C4-2B (cell line): ENCODE measurements around the gene ZNF219.

Experiments used
- H3K27ac ChIP-seq: fragments of 450-650 bp; 2 replicates; pipeline ENCODE4 v1.5.1; 2017
- ZFX ChIP-seq: fragments of 450-650 bp; IDR thresholded peaks from 2 replicates; pipeline ENCODE4 v1.6.1; 2017
- TF ChIP-seq, protein P1 (sequence below): fragments of 450-650 bp; conservative IDR thresholded peaks from 2 replicates; pipeline ENCODE4 v1.5.1; 2017; ENCODE audit warnings: mild to moderate bottlenecking

Gene ZNF219

GRCh38 chr14:21106176-21106497 is 7.7 kb upstream of the ZNF219 start:
- no peak overlapping the region for H3K27ac ChIP-seq

DNA sequence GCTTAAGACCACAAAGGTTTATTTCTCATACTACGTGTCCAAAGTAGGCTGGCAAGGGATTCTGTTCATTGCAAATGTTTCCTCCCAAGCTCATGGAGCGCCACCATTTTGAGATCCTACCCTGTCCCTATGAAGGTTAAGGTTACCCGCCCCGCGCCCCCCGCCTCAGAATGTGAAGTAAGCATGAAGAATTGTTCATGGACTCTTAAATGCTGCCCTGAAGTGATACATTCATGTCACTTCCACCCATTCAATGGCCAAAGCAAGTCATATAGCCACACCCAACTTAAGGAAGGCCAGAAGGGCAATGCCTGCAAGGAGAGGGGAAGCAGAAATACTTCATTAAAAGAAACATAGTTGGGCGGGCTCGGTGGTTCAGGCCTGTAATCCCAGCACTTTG is 6.6 kb upstream of the ZNF219 start:
- peak overlapping the region; percentile 90 for H3K27ac ChIP-seq
- TF ChIP-seq, protein P1, sequence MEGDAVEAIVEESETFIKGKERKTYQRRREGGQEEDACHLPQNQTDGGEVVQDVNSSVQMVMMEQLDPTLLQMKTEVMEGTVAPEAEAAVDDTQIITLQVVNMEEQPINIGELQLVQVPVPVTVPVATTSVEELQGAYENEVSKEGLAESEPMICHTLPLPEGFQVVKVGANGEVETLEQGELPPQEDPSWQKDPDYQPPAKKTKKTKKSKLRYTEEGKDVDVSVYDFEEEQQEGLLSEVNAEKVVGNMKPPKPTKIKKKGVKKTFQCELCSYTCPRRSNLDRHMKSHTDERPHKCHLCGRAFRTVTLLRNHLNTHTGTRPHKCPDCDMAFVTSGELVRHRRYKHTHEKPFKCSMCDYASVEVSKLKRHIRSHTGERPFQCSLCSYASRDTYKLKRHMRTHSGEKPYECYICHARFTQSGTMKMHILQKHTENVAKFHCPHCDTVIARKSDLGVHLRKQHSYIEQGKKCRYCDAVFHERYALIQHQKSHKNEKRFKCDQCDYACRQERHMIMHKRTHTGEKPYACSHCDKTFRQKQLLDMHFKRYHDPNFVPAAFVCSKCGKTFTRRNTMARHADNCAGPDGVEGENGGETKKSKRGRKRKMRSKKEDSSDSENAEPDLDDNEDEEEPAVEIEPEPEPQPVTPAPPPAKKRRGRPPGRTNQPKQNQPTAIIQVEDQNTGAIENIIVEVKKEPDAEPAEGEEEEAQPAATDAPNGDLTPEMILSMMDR = no peak
- TF ChIP-seq ZFX = no peak

More at GRCh38 chr14:21106176-21106497, 7.7 kb upstream of the ZNF219 start:
- TF ChIP-seq, protein P1 = no peak
- TF ChIP-seq ZFX = no peak

DNA sequence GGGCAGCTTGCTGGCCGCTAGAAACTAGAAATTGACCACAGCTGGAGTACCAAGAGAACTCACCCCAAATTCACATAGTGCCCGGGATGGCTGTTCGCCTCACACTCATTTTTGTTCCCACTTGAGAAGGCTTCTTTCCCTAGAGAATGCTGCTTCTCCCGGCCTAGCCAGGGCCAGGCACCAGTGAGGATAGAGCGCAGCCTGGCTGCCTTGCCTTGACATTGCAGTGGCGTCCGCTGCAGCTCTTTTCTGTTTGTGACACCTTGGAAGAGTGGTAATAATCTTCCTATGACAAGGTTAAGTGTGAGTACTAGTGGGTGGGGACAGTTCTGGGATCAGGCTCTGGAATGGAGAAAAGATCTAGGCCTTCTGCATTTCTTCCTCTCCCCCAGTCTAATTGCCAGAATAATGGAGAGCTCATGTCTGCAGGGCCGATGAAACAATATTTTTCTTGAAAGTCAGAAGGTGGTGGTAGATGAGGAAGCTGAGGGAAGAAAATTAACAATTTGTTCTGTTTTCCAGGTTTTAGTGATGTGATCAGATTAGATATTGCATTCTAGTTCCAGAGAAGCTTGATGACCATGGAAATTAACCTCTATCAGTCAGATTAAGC is 6.1 kb upstream of the ZNF219 start:
- TF ChIP-seq, protein P1 = peak; percentile 78
- TF ChIP-seq ZFX = no peak; the same call in 1 of the 2 replicates
- H3K27ac ChIP-seq = peak overlapping the region; percentile 90

DNA sequence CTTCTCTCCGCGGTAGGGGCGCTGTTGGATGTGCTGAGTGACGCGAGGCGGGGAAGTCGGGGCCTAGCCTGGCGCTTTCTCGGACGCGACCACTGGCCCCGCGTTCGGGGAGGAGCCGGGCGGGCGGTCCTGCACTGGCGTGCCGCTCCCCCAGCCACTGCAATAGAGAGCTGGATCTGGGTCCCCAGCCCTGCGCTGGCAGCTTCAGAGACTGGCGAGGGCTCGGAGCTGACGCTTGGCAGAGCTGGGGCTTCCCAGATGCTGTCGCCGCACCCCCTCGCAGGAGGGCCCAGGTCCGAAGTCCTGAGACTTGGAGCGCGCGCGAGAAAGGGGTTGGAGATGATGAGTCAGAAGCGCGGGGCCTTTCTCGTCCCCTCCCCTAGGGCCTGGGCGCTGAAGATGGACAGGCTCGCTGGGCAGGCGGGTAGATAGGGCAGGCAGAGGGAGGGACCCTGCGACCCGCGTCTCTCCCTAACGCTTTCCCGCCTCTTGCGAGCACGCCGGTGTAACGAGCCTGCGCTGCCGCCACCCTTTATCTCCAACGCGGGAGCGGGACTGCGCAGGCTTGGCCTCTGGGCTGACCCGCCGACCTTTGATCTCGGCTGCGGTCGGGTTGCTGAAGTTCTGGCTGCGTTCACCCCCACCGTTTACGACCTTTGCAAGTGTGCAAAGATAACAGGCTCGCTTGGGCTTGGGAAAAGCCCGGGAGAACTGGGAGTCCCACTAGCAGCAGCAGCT is 5.4 kb upstream of the ZNF219 start:
- peak overlapping the region; percentile 90 for H3K27ac ChIP-seq
- TF ChIP-seq, protein P1 = peak; percentile 31; the same call in 1 of the 2 replicates
- 0 out of 2 replicates have a peak, but pooled peaks have one; percentile 24 for TF ChIP-seq ZFX

GRCh38 chr14:21103411-21103709 is 4.9 kb upstream of the ZNF219 start:
- TF ChIP-seq ZFX = no peak
- TF ChIP-seq, protein P1 = peak; percentile 70
- peak overlapping the region; percentile 90 for H3K27ac ChIP-seq

GRCh38 chr14:21102521-21103410 is 4.3 kb upstream of the ZNF219 start:
- TF ChIP-seq ZFX = no peak
- TF ChIP-seq, protein P1 = no peak

More at GRCh38 chr14:21102521-21103410, 4.3 kb upstream of the ZNF219 start:
- peak overlapping the region; percentile 90 for H3K27ac ChIP-seq
